Measurements from ENCODE around the gene AMIGO1.

Gene AMIGO1

GRCh38 chr1:109531826-109532364 lies 22.4 kb upstream of the AMIGO1 start:
- DNase-seq, result peak; percentile 12

GRCh38 chr1:109531380-109531779 lies 21.9 kb upstream of the AMIGO1 start:
- DNase-seq, result no peak

- peak; percentile 94 for DNase-seq
Measured at GRCh38 chr1:109530457-109531087, 21.0 kb upstream of the AMIGO1 start.

- peak; percentile 83 for DNase-seq
Measured at GRCh38 chr1:109529881-109530456, 20.4 kb upstream of the AMIGO1 start.

DNA sequence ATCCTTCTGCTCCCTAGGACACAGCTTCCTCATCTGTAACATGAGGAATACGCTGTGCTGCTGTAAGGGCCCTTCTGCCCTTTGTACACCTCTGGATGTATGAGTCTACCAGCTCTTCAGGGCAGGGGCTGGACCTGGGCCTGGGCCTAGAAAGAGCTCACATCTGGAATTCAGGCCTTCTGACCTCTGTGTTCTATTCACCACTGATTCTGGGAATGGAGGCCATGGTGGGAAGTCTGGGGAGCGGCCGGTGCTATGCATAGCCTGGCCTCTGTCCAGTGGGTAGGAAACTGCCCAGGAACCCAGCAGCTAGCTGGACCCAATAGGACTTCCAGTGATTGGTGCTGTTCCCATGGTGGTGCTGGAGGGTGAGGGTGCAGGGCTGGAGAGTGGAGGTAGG lies 19.2 kb upstream of the AMIGO1 start:
- no peak for DNase-seq

DNA sequence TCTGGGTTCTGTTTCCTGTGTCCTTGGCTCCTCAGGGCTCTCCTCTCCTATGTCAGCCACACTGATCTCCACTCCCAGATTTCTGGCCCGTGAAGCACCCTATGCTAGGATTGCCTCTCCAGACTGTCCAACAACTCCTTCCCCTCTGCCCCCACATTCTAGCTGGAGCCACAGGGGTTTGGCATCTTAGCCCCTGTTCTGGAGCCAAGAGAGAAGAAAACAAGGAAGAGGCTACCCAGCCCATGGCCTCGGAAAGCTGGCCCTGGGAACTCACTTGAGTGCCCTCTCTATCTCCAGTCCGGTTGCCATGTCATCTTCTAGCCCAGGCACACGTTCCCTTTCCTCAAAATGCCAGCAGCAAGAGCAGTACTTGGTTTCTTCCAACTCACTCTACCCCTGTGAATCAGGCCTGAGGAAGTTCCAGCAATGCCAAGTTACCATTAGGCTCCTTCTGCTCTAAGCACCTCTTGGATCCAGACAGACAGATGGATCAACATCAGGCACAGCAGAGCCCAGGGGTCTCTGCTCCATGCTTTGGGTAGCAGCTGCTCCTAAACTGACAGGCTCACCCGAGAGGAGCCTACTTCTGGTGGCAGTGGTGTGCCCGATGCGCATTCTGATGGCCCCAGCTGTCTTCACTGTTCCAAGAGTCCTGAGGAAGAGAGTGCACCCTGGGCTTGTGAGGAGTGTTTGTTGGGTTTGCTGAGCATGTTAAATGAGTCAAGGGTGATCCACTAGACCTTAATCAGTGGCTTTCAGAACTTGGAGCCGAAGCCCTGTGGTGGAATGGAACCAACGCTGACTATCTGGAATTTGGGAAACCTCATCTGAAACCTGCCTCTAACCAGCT lies 18.5 kb upstream of the AMIGO1 start:
- DNase-seq, result no peak

DNA sequence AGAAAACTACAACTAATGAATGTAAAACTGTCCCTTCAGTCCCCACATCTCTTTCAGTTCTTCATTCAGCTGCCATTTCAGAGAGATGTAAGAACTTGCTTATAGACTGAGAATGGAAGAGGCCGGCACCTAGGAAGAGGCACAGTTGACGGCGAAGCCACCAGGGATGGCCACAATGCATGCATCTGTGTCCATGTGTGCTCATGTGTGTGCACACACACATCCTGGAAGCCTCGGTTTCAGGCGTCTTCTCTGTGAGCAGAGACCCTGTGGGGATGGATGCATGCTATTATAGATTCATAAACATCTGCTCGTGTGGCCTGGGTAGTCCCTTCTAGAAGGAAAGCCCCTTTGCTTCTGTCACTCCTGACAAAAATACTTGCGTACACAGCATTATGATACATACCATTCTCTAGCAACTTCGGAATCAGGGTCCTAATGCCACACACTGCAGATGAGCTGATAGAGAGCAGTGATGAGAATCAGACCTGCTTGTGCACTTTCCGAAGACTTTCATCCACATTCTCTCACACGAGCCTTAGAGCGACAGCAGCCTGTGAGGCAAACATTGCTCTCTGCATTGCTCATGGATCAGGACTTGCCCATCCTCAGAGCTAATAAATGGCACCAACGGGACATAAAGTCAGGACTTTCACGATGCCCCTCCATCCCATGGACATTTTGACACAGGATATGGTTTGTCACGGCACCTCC lies 17.7 kb upstream of the AMIGO1 start:
- no peak for DNase-seq

DNA sequence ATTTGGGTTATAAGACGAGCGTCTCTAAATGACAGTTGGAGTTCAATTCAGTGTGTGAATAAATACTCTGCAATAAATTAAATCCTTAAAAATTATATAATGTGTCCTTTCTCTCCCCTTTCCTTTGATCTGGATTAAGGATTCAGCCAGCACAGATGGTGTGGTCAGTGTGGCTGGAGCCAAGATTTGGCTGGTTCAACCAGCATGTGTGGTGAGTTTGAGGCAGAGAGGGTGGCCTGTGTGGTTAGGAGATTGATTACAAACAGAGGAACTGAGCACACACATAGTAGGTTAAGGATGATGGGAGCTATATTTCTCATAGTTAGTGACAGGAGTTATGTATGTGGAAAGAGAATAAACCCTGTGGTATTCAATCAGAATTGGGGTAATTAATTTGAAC lies 14.2 kb upstream of the AMIGO1 start:
- DNase-seq, result no peak

DNA sequence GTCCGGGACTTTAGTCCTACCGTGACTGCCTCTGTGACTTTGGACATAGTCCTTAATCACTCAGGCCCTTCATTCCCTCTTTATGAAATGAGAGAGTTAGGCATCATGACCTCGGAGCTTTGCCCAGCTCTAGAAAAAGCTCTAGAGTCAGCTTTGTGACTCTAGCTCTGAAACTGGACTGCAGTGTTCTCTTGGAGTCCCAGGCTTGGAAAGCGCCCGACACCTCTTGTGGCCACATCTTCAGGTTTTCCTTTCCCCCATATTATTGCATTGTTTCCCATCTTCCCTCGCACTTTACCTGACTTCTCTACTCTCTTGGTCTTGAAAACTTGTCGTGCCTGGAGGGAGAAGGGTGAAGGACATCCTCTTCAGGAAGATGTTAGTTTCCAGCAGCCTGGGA lies 12.5 kb upstream of the AMIGO1 start:
- DNase-seq, result no peak

DNA sequence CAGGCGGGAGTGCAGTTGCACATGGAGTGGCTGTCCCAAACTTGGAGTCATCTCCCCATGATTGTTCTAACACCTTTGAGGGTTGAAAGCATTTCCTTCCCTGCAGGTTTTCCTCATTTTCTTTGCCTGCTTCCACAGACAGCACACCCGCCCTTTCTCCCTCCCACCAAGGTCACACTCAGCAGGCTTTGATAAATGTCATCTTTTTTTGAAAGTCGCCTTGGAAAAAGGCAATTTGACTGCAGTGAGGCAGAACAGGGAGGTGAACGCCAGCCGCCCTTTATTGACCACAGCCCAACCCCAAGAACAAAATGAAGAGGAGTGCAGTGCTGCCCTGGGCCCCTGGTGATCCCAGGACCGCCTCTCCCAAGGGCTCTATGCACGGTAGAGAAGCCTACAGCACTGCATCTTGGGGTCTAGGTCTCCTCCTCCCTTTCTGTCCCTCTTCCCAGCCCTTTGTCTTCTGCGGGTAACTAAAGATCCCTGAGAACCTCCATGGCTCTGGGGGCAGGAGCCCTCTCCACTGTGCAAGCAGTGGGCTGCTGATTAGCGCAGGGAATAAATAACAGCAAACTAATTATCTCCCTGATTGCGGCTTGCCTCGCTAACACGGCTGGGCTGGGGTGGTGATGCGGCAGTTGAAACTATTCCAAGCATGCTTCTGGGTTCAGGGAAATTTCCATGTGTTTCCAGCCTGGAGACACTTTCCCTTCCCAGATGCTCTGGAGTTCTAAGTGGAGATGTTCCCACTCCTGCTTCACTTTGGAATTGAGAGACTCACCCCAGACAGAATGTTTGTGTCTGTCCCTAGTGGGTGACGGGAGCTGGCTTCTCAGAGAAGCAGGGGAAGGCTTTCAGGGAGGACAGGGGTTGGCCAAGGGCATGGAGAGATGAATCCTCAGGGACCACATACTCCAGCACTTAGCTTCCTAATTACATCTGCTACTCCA lies 11.8 kb upstream of the AMIGO1 start:
- no peak for DNase-seq

DNA sequence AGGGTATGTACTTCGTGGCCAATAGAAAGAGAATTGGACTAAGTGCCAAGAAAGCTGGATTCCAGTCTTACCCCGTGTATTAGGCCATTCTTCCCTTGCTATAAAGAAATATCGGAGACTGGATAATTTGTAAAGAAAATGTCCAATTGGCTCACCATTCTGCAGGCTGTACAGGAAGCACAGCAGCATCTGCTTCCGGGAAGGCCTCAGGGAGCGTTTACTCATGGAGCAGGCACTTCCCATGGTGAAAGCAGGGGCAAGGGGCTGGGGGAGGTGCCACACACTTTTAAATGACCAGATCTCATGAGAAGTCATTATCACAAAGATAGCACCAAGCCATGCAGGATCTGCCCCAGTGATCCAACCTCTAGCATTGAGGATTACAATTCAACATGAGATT lies 7.8 kb upstream of the AMIGO1 start:
- no peak for DNase-seq

DNA sequence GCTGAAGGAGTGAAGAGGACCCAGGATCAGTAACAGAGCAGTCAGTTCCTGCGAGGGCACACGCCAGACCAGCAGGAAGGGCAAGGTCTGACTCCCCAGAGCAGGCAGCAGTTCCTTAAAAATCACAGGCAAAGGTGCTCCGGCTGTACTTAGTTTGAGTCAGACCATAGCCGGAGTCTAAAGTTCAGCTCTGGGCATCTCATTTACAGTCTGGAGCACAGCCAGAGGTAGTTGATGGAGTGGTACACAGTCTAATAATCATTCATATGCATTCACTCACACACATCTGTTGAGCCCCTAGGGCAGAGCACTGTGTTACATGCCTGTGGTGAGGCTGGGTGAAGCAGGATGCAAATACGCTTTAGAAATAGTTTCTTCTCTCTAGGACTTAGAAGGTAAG lies 7.3 kb upstream of the AMIGO1 start:
- DNase-seq, result peak; percentile 3

DNA sequence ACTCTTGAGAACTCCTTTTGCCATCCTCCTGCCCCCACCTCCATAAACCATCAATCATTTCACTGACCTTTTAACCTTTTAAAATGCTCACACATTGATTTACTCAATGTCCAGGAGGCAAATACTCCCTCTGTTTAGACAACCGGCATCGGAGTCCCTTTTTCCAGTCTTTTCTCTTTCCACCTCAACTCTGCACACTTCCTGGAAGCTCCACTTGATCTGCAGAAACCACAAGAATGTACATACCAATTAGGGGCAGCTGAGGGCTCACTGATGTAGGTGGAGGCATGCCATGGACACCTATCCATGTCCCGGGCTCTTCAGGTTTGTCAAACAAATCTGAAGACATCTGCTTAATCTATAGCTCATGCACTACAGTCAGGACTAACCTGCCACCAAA lies 5.3 kb upstream of the AMIGO1 start:
- no peak for DNase-seq

DNA sequence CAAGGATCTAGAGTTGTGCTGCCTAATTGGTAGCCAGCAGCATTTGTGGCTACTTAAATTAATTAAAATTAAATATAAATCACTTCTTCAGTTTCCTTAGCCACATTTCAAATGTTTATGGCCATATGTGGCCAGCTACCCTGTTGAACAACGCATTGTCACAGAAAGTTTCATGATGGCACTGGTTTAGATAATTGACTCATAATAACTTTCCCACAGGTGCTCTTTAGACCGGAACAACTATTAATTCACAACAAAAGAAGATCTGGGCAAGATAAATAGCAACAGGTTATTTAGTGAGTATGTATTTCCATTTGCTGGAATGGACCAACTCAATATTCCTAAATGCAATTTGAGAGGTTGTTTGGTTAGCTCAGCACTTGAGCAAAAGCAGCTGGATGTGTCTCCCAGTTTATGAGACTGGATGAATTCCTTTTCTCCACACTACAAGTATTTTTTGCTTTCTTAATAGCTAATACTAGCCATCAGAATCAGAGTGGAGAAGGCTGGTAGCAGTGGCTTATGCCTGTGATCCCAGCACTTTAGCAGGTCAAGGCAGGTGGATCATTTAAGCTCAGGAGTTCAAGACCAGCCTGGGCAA lies 3.7 kb upstream of the AMIGO1 start:
- peak; percentile 57 for DNase-seq

DNA sequence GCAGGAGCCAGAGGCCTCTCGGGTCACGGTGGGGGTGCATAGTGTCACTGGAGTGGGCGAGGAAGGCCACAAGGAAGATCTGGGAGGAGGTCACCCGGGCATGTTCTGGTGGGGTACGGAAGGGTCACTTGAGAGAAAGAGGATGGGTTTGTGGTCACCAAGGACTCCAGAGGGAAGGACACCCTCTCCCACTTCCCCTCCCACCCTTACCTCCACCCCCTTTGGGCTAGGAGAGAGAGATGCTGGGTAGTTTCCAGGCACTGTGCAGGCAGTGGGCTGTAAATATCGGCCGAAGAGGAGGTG lies 703 bp downstream of the AMIGO1 start:
- no peak for DNase-seq

DNA sequence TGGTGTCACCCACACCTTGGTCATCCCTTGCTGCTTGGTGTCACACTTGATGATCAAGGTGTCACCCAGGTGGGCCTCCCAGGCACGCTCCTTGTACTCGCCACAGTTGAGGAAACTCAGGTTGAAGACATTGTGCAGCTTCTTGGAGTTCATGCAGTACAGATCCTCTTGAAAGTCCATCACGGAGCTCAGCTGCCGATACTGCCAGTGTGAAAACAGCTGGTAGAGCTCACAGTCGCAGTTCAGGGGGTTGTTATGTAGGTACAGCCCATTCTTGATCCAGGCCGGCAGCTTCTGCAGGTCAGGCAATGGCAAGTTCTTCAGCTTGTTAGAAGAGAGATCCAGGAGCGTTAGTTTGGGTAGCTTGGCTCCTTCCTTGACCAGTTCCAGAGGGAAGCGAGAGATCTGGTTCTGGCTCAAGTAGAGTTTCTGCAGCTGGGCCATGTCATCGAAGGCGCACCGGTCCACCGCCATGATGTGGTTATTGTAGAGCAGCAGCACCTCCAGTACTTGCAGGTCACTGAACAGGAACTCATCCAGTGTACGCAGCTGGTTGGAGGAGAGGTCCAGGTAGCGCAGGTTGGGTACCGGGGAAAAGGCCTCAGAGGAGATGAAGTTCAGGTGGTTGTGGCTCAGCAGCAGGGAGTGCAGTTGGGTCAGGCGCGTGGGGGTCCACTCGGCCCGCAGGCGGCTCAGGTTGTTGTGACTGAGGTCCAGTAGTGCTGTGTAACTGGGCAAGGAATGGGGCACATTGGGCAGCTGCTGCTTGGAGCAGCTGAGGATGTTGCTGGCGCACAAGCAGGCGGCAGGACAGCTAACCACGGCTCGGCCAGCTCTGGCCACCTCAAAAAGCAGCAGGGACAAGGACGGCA lies 1.3 kb downstream of the AMIGO1 start:
- DNase-seq, result no peak

- no peak for DNase-seq
Measured at GRCh38 chr1:109504974-109505373, 4.6 kb downstream of the AMIGO1 start.

DNA sequence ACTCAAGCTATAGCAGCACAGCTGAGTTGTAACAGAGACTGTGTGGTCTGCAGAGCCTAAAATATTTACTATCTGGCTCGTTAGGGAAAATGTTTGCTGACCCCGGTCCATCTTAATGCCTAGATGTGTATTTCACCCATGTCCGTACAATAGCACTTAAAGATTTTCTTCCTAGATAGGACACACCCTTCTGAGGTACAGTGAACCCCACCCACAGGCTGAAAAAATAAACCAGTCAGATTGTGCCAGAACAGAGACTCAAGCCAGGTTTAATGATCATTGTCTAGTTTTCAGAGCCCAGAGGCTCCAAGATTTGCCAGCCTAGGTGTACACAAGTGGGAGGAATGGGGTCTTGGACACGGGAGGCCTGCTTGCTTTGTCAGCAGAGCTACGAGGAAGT lies 5.6 kb downstream of the AMIGO1 start:
- no peak for DNase-seq

DNA sequence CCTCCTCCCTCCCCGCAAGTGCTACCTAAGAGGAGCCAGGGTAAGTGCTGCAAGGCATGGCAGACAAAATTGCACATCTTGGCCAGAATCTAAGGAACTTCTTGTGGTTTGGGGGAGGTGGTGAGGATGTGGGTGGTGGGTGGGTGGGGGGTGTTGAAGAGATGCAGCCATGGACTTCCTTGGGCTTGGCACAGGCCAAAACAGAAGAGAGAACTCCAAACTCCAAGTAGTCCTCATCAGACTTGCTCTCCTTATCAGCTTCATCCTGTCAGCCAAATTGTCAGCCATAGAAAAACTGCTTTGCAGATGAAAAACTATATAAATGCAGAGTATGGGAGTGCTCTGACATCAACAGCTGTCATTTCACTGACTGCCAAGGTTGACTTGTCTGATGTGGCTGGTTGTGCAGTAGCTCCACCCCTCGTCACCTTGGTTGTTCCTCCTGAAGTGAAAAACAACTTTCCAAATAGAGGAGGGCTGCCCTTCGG lies 7.1 kb downstream of the AMIGO1 start:
- no peak for DNase-seq

- DNase-seq, result no peak
Measured at GRCh38 chr1:109501644-109502363, 7.7 kb downstream of the AMIGO1 start.
